Suprapubic skin (tissue), 4 donors: ENCODE measurements around the gene USP31. TPM values are rescaled to one million over a fixed set of nuclear protein-coding genes. Genes with fewer than 3 reads are reported as not detected.

Source experiments
- DNase-seq, 2 donors: peaks; one replicate each; pipeline ENCODE4 v3.0.0-alpha.2; 2019; ENCODE audit warnings: low spot score in 2 of 2
- H3K27ac ChIP-seq: fragments of 200-600 bp; sonication (generic); one replicate; pipeline ENCODE4 v1.5.1; 2019
- H3K27me3 ChIP-seq: fragments of 200-600 bp; sonication (generic); one replicate; pipeline ENCODE4 v1.5.1; 2019
- H3K36me3 ChIP-seq: fragments of 200-600 bp; sonication (generic); one replicate; pipeline ENCODE4 v1.5.1; 2019
- H3K4me1 ChIP-seq: fragments of 200-600 bp; sonication (generic); one replicate; pipeline ENCODE4 v1.5.1; 2019
- H3K4me3 ChIP-seq: fragments of 200-600 bp; sonication (generic); one replicate; pipeline ENCODE4 v1.5.1; 2019; ENCODE audit warnings: mild to moderate bottlenecking
- H3K9me3 ChIP-seq: fragments of 200-600 bp; sonication (generic); one replicate; pipeline ENCODE4 v1.5.1; 2019
- CTCF ChIP-seq, 2 donors: fragments of 200-600 bp in 1 of 2; fragments of 450-650 bp in 1 of 2; sonication (generic) in 1 of 2; IDR thresholded peaks; one replicate each; pipeline ENCODE4 v1.5.1; 2016 to 2019; ENCODE audit warnings: antibody characterized with exemption in 2 of 2, mild to moderate bottlenecking in 1 of 2, moderate library complexity in 1 of 2
- EP300 ChIP-seq: sonication (generic); formaldehyde crosslinking; IDR thresholded peaks from one replicate; pipeline ENCODE4 v1.6.1; 2017; ENCODE audit warnings: antibody characterized with exemption
- POLR2A ChIP-seq, 2 donors: fragments of 450-650 bp; IDR thresholded peaks; one replicate each; pipeline ENCODE4 v1.6.1; 2017; ENCODE audit warnings: antibody characterized with exemption in 2 of 2, mild to moderate bottlenecking in 2 of 2, moderate library complexity in 2 of 2
- POLR2AphosphoS5 ChIP-seq, 3 donors: sonication (generic); formaldehyde crosslinking; IDR thresholded peaks; one replicate each; pipeline ENCODE4 v1.6.1; 2017; ENCODE audit warnings: antibody characterized with exemption in 3 of 3
- WGBS: methylation state at CpG from one replicate; pipeline ENCODE4 v1.1.5; 2018; 5-methylcytosine and 5-hydroxymethylcytosine counted together
- total RNA-seq, 4 donors: library from RNA; depleted of rRNA; stranded (reverse); fragments of >200 nt; gene quantifications; one replicate each; pipeline ENCODE4 v1.1.0, GENCODE V29; 2016

The USP31 gene
- total RNA-seq, 4 donors from 2014 or later = 22.0 to 44.7 (median 31.2) TPM

DNA sequence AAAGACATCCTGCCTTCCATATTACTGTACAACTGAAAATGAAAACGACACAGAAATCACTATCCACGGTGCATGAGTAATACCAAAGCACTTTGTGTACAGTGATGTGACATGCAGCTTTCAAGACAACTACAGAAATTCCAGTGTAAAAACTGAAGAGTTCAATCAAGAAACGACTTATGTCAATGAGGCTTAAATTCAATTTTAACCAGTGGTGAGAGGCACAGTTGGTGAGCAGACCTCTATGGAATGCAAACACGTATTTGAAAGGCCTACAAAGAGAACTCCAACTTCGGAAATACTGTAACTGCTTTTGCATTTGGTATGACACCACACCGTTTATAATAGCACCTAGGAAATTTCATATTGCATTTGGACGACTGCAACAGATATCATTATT is 87.6 kb downstream of the USP31 start:
- 65% methylated on average over 7 of the region's 7 CpGs for WGBS
- H3K27me3 ChIP-seq = peaks cover 3% of the 10 kb centered on the region
- DNase-seq = no peak
- TF ChIP-seq EP300 (no peak), POLR2A (IDR thresholded peaks at IDR 0.05) (no peak), CTCF (IDR thresholded peaks at IDR 0.05) (no peak), POLR2AphosphoS5 (IDR thresholded peaks at IDR 0.05) (no peak)
- H3K27ac ChIP-seq = no peak overlapping the region
- H3K4me3 ChIP-seq = no peak overlapping the region
- no peaks in the 10 kb centered on the region for H3K4me1 ChIP-seq
- no peaks in the 10 kb centered on the region for H3K9me3 ChIP-seq
- no peaks in the 10 kb centered on the region for H3K36me3 ChIP-seq

- H3K27ac ChIP-seq = no peak overlapping the region
- H3K9me3 ChIP-seq = no peaks in the 10 kb centered on the region
- H3K4me3 ChIP-seq = no peak overlapping the region
- no peaks in the 10 kb centered on the region for H3K36me3 ChIP-seq
- WGBS = 28% methylated on average over 9 of the region's 9 CpGs
- H3K4me1 ChIP-seq = no peaks in the 10 kb centered on the region
- peak in 1 of 2 donors; percentile 71 for DNase-seq
- H3K27me3 ChIP-seq = peaks cover 3% of the 10 kb centered on the region
- TF ChIP-seq POLR2AphosphoS5 (IDR thresholded peaks at IDR 0.05) (no peak), EP300 (no peak), POLR2A (IDR thresholded peaks at IDR 0.05) (no peak), CTCF (IDR thresholded peaks at IDR 0.05) (peak; percentile 54 to 76)
Measured at GRCh38 chr16:23060458-23061320, 88.6 kb downstream of the USP31 start.

- Histone ChIP-seq H3K27ac (no peak overlapping the region), H3K9me3 (no peaks in the 10 kb centered on the region), H3K27me3 (peaks cover 3% of the 10 kb centered on the region), H3K4me3 (no peak overlapping the region), H3K36me3 (no peaks in the 10 kb centered on the region), H3K4me1 (no peaks in the 10 kb centered on the region)
- TF ChIP-seq POLR2AphosphoS5 (IDR thresholded peaks at IDR 0.05) (no peak), CTCF (IDR thresholded peaks at IDR 0.05) (no peak), POLR2A (IDR thresholded peaks at IDR 0.05) (no peak), EP300 (no peak)
- no peak for DNase-seq
- WGBS = 46% methylated on average over 5 of the region's 5 CpGs
Measured at GRCh38 chr16:23059433-23059832, 89.8 kb downstream of the USP31 start.

- WGBS = 47% methylated on average over 4 of the region's 4 CpGs
- no peaks in the 10 kb centered on the region for H3K36me3 ChIP-seq
- H3K4me3 ChIP-seq = no peak overlapping the region
- H3K4me1 ChIP-seq = no peaks in the 10 kb centered on the region
- no peak for DNase-seq
- no peaks in the 10 kb centered on the region for H3K9me3 ChIP-seq
- peaks cover 3% of the 10 kb centered on the region for H3K27me3 ChIP-seq
- H3K27ac ChIP-seq = no peak overlapping the region
- TF ChIP-seq POLR2AphosphoS5 (IDR thresholded peaks at IDR 0.05) = no peak
- TF ChIP-seq POLR2A (IDR thresholded peaks at IDR 0.05) = no peak
- TF ChIP-seq EP300 = no peak
Measured at GRCh38 chr16:23058576-23058975, 90.7 kb downstream of the USP31 start.

- Histone ChIP-seq H3K4me1 (no peaks in the 10 kb centered on the region), H3K36me3 (no peaks in the 10 kb centered on the region), H3K27ac (no peak overlapping the region), H3K9me3 (no peaks in the 10 kb centered on the region), H3K27me3 (peaks cover 15% of the 10 kb centered on the region), H3K4me3 (no peak overlapping the region)
- no peak for DNase-seq
- whole genome bisulfite sequencing = 82% methylated on average over 1 of the region's 1 CpG
- TF ChIP-seq POLR2AphosphoS5 (IDR thresholded peaks at IDR 0.05) (no peak), CTCF (IDR thresholded peaks at IDR 0.05) (no peak)
Measured at GRCh38 chr16:23057013-23057596, 92.1 kb downstream of the USP31 start.
